ENCODE results near the gene TMTC2. TPM values are rescaled to one million over a fixed set of nuclear protein-coding genes. Genes with fewer than 3 reads are reported as not detected.

Gene TMTC2
- total RNA-seq, 4 donors from 2014 or later: 6.5 to 11.3 (median 8.9) TPM

- TF ChIP-seq CTCF (IDR thresholded peaks at IDR 0.05; ENCODE audit: low read depth): no peak
These were observed 62.3 kb downstream of the TMTC2 start for GRCh38 chr12:82749015-82749414.

GRCh38 chr12:82754856-82755255 lies 68.2 kb downstream of the TMTC2 start:
- no peak for TF ChIP-seq CTCF (IDR thresholded peaks at IDR 0.05; ENCODE audit: low read depth)

- TF ChIP-seq CTCF (IDR thresholded peaks at IDR 0.05; ENCODE audit: low read depth): no peak
These were observed 69.6 kb downstream of the TMTC2 start for GRCh38 chr12:82756303-82756702.

- no peak for TF ChIP-seq CTCF (IDR thresholded peaks at IDR 0.05; ENCODE audit: low read depth)
These were observed 70.4 kb downstream of the TMTC2 start for GRCh38 chr12:82757059-82757458.

- no peak for TF ChIP-seq CTCF (IDR thresholded peaks at IDR 0.05; ENCODE audit: low read depth)
These were observed 71.0 kb downstream of the TMTC2 start for GRCh38 chr12:82757656-82758055.

- no peak for TF ChIP-seq CTCF (IDR thresholded peaks at IDR 0.05; ENCODE audit: low read depth)
These were observed 72.1 kb downstream of the TMTC2 start for GRCh38 chr12:82758749-82759330.

- no peak for TF ChIP-seq CTCF (IDR thresholded peaks at IDR 0.05; ENCODE audit: low read depth)
These were observed 73.7 kb downstream of the TMTC2 start for GRCh38 chr12:82760423-82760822.

Data from subcutaneous adipose tissue (tissue), 4 donors.